Measurements from ENCODE around the gene PAX8. TPM values are rescaled to one million over a fixed set of nuclear protein-coding genes. Genes with fewer than 3 reads are reported as not detected.

The PAX8 gene
- total and polyA plus RNA-seq, 2 of the 13 experiments (the other 11 are each of a cell fraction or from before 2014, with no cell fraction given) = 1.5 to 8.8 TPM

GRCh38 chr2:113233593-113234550, 44.8 kb downstream of the PAX8 start (continued):
- TF ChIP-seq HNF1A (IDR thresholded peaks at IDR 0.05; ENCODE audit: low read depth) (no peak), HNF1A (CRISPR knock-in tag; IDR thresholded peaks at IDR 0.05; ENCODE audit: borderline replicate concordance) (no peak), ZNF136 (CRISPR knock-in tag; IDR thresholded peaks at IDR 0.05; ENCODE audit: low read depth) (no peak), ZFP36L1 (CRISPR knock-in tag; IDR thresholded peaks at IDR 0.05) (no peak), SMAD1 (CRISPR knock-in tag; IDR thresholded peaks at IDR 0.05; ENCODE audit: borderline replicate concordance, low read depth) (peak; percentile 48; the same call in 1 of the 2 replicates), HHEX (CRISPR knock-in tag; IDR thresholded peaks at IDR 0.05) (no peak), TEAD3 (CRISPR knock-in tag; optimal IDR thresholded peaks at IDR 0.05; ENCODE audit: borderline replicate concordance) (no peak), ZNF609 (CRISPR knock-in tag; IDR thresholded peaks at IDR 0.05; ENCODE audit: borderline replicate concordance) (no peak), ZBTB4 (CRISPR knock-in tag; IDR thresholded peaks at IDR 0.05; ENCODE audit: borderline replicate concordance) (no peak), RXRB (CRISPR knock-in tag; IDR thresholded peaks at IDR 0.05; ENCODE audit: borderline replicate concordance) (no peak), NR1H2 (CRISPR knock-in tag; IDR thresholded peaks at IDR 0.05; ENCODE audit: borderline replicate concordance, low read depth) (no peak), ZNF558 (CRISPR knock-in tag; IDR thresholded peaks at IDR 0.05; ENCODE audit: borderline replicate concordance) (no peak), ZNF354B (CRISPR knock-in tag; IDR thresholded peaks at IDR 0.05) (no peak)
- TF ChIP-seq, protein P1, sequence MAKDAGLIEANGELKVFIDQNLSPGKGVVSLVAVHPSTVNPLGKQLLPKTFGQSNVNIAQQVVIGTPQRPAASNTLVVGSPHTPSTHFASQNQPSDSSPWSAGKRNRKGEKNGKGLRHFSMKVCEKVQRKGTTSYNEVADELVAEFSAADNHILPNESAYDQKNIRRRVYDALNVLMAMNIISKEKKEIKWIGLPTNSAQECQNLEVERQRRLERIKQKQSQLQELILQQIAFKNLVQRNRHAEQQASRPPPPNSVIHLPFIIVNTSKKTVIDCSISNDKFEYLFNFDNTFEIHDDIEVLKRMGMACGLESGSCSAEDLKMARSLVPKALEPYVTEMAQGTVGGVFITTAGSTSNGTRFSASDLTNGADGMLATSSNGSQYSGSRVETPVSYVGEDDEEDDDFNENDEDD (CRISPR knock-in tag; IDR thresholded peaks at IDR 0.05; ENCODE audit: borderline replicate concordance) = 0 out of 2 replicates have a peak, but pooled peaks have one; percentile 15
